CD14-positive monocyte (primary cell): ENCODE measurements around the gene LMTK2. TPM values are rescaled to one million over a fixed set of nuclear protein-coding genes. Genes with fewer than 3 reads are reported as not detected.

Experiments
- DNase-seq, 3 donors: peaks; one replicate each; pipeline ENCODE4 v3.0.0-alpha.2; 2011 to 2022
- H2AFZ ChIP-seq: 2 replicates; pipeline ENCODE4 v1.6.0; 2012; ENCODE audit warnings: mild to moderate bottlenecking, low read depth, low read length, inconsistent platforms; ENCODE audit not compliant: insufficient read depth, poor library complexity, severe bottlenecking
- H3K27ac ChIP-seq, 2 donors: 1 replicate in 1 of 2; 2 replicates in 1 of 2; pipeline ENCODE4 v1.5.1; 2012 to 2013; ENCODE audit warnings: low read length in 2 of 2, control low read depth in 1 of 2, inconsistent platforms in 1 of 2, low read depth in 1 of 2, mild to moderate bottlenecking in 1 of 2
- H3K27me3 ChIP-seq, 2 donors: one replicate each; pipeline versions ENCODE4 v1.6.0 to v1.6.1; 2011 to 2013; ENCODE audit warnings: low read length in 2 of 2; ENCODE audit not compliant: control insufficient read depth in 2 of 2, insufficient read depth in 2 of 2
- H3K36me3 ChIP-seq, 2 donors: replicated peaks in 1 of 2; 1 replicate in 1 of 2; 2 replicates in 1 of 2; pipeline versions ENCODE4 v1.5.1 to v1.6.1; 2012 to 2013; ENCODE audit warnings: low read length in 2 of 2, control low read depth in 1 of 2, inconsistent platforms in 1 of 2, mild to moderate bottlenecking in 1 of 2; ENCODE audit not compliant: insufficient read depth in 2 of 2, control insufficient read depth in 1 of 2
- H3K4me1 ChIP-seq, 2 donors: 1 replicate in 1 of 2; 2 replicates in 1 of 2; pipeline versions ENCODE4 v1.5.1 to v1.6.1; 2012 to 2013; ENCODE audit warnings: low read length in 2 of 2, control low read depth in 1 of 2, inconsistent platforms in 1 of 2, mild to moderate bottlenecking in 1 of 2, moderate library complexity in 1 of 2; ENCODE audit not compliant: insufficient read depth in 2 of 2, control insufficient read depth in 1 of 2
- H3K4me2 ChIP-seq: replicated peaks from 2 replicates; pipeline ENCODE3; 2012; ENCODE audit warnings: low read length, moderate library complexity, mild to moderate bottlenecking; ENCODE audit not compliant: poor library complexity, severe bottlenecking; ENCODE audit errors: extremely low read depth
- H3K4me3 ChIP-seq, 3 experiments: fragments of 200-600 bp in 1 of 3; sonication (generic) in 1 of 3; replicated peaks in 1 of 3; 1 replicate in 2 of 3; 2 replicates in 1 of 3; pipeline ENCODE4 v1.5.1; 2011 to 2013; ENCODE audit warnings: low read length in 3 of 3, mild to moderate bottlenecking in 3 of 3, control low read depth in 2 of 3, low read depth in 2 of 3, inconsistent platforms in 1 of 3, moderate library complexity in 1 of 3
- H3K79me2 ChIP-seq: 2 replicates; pipeline ENCODE4 v1.6.0; 2012; ENCODE audit warnings: mild to moderate bottlenecking, control low read depth, inconsistent platforms, low read length, moderate library complexity; ENCODE audit not compliant: insufficient read depth
- H3K9ac ChIP-seq: 2 replicates; pipeline ENCODE4 v1.6.0; 2017; ENCODE audit warnings: low read length, mild to moderate bottlenecking; ENCODE audit not compliant: insufficient read depth, poor library complexity, severe bottlenecking
- H3K9me3 ChIP-seq, 2 donors: replicated peaks in 1 of 2; 1 replicate in 1 of 2; 2 replicates in 1 of 2; pipeline versions ENCODE4 v1.5.1 to v1.6.1; 2012 to 2013; ENCODE audit warnings: low read length in 2 of 2, control low read depth in 1 of 2; ENCODE audit not compliant: control insufficient read depth in 1 of 2, insufficient read depth in 1 of 2
- H4K20me1 ChIP-seq: 2 replicates; pipeline ENCODE4 v1.6.0; 2012; ENCODE audit warnings: mild to moderate bottlenecking, low read length, control low read depth, moderate library complexity; ENCODE audit not compliant: insufficient read depth
- H3K27ac Mint-ChIP-seq, 7 donors: one replicate each; pipeline ENCODE4 v1.8.0; 2020; ENCODE audit warnings: mild to moderate bottlenecking in 7 of 7, mixed read lengths in 7 of 7, moderate library complexity in 6 of 7, inconsistent platforms in 2 of 7
- H3K27me3 Mint-ChIP-seq, 3 donors: one replicate each; pipeline ENCODE4 v1.8.0; 2021 to 2022; ENCODE audit warnings: low read depth in 3 of 3, mild to moderate bottlenecking in 3 of 3, mixed read lengths in 3 of 3, moderate library complexity in 3 of 3, inconsistent platforms in 1 of 3
- H3K36me3 Mint-ChIP-seq, 2 donors: one replicate each; pipeline ENCODE4 v1.8.0; 2020; ENCODE audit warnings: mixed read lengths in 2 of 2, inconsistent platforms in 1 of 2, mild to moderate bottlenecking in 1 of 2
- H3K4me1 Mint-ChIP-seq: one replicate; pipeline ENCODE4 v1.8.0; 2020; ENCODE audit warnings: mild to moderate bottlenecking, mixed read lengths
- H3K4me3 Mint-ChIP-seq, 2 donors: one replicate each; pipeline ENCODE4 v1.8.0; 2020; ENCODE audit warnings: mild to moderate bottlenecking in 2 of 2, mixed read lengths in 2 of 2, moderate library complexity in 1 of 2
- H3K9me3 Mint-ChIP-seq, 7 donors: one replicate each; pipeline ENCODE4 v1.8.0; 2020 to 2022; ENCODE audit warnings: mixed read lengths in 7 of 7, mild to moderate bottlenecking in 6 of 7, moderate library complexity in 6 of 7, inconsistent platforms in 2 of 7
- WGBS: methylation state at CpG from one replicate; pipeline ENCODE4 v1.1.5; 2013; ENCODE audit warnings: missing lambda C conversion rate; ENCODE audit not compliant: insufficient coverage; 5-methylcytosine and 5-hydroxymethylcytosine counted together
- intact Hi-C, 2 donors: fragments of 100-400 bp; cut with micrococcal nuclease; formaldehyde crosslinking; loops; one replicate each; pipeline versions ENCODE4 v1.15.0 to v1.15.1; 2023
- polyA plus RNA-seq, 3 donors: library from polyadenylated mRNA; depleted of rRNA in 1 of 3; unstranded in 2 of 3; stranded (reverse) in 1 of 3; fragments of 300-500 nt in 2 of 3; fragments of >200 nt in 1 of 3; fragmentation: Illumina TruSeq in 2 of 3; gene quantifications; 1 replicate in 2 of 3; 2 replicates in 1 of 3; pipeline ENCODE4 v1.2.3, GENCODE V29; 2012 to 2021
- TF ChIP-seq, protein P1 (sequence below): fragments of 200-600 bp; IDR thresholded peaks from one replicate; pipeline ENCODE4 v1.8.0; 2022; ENCODE audit warnings: antibody characterized with exemption, mild to moderate bottlenecking

LMTK2 gene
- polyA plus RNA-seq, 3 donors: 1.7 to 9.2 (median 1.8) TPM

GRCh38 chr7:98137134-98137825 is 30.6 kb downstream of the LMTK2 start:
- no CpG with 5 or more reads among the region's 4 CpGs for WGBS
- no peak for DNase-seq
- H4K20me1 ChIP-seq: peaks cover 91% of the 10 kb centered on the region
- H3K27ac ChIP-seq: no peak overlapping the region
- Mint-ChIP-seq H3K27me3 (peaks cover 41 to 57% (median 53%) of the 10 kb centered on the region in 3 donors), H3K9me3 (peaks cover 0 to 8% (median 2%) of the 10 kb centered on the region in 7 donors), H3K36me3 (peaks cover 50 to 56% of the 10 kb centered on the region in 2 donors), H3K27ac (peak overlapping the region in 6 of 7 donors; percentile 79 to 90 (median 82)), H3K4me1 (peaks cover 68% of the 10 kb centered on the region), H3K4me3 (peak overlapping the region in 1 of 2 donors; percentile 81)
- intact Hi-C loops: loop anchor here (5.0 to 10.0 kb wide), 2 partner anchors 35 to 118 kb away; partner anchors contain the start of gene TECPR1 (in 1 of the 2)
- peak overlapping the region; percentile 24 for H3K4me2 ChIP-seq
- H3K36me3 ChIP-seq: peaks cover 0 to 27% of the 10 kb centered on the region in 2 donors
- H3K79me2 ChIP-seq: peaks cover 4% of the 10 kb centered on the region
- TF ChIP-seq, protein P1, sequence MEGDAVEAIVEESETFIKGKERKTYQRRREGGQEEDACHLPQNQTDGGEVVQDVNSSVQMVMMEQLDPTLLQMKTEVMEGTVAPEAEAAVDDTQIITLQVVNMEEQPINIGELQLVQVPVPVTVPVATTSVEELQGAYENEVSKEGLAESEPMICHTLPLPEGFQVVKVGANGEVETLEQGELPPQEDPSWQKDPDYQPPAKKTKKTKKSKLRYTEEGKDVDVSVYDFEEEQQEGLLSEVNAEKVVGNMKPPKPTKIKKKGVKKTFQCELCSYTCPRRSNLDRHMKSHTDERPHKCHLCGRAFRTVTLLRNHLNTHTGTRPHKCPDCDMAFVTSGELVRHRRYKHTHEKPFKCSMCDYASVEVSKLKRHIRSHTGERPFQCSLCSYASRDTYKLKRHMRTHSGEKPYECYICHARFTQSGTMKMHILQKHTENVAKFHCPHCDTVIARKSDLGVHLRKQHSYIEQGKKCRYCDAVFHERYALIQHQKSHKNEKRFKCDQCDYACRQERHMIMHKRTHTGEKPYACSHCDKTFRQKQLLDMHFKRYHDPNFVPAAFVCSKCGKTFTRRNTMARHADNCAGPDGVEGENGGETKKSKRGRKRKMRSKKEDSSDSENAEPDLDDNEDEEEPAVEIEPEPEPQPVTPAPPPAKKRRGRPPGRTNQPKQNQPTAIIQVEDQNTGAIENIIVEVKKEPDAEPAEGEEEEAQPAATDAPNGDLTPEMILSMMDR: no peak
- H3K9me3 ChIP-seq: peaks cover 0 to 10% of the 10 kb centered on the region in 2 donors
- peaks cover 63 to 66% of the 10 kb centered on the region in 2 donors for H3K4me1 ChIP-seq
- H3K27me3 ChIP-seq: peaks cover 48 to 55% of the 10 kb centered on the region in 2 donors
- H2AFZ ChIP-seq: no peak overlapping the region
- peak overlapping the region in 1 of 3 experiments; percentile 33 for H3K4me3 ChIP-seq
- no peak overlapping the region for H3K9ac ChIP-seq

DNA sequence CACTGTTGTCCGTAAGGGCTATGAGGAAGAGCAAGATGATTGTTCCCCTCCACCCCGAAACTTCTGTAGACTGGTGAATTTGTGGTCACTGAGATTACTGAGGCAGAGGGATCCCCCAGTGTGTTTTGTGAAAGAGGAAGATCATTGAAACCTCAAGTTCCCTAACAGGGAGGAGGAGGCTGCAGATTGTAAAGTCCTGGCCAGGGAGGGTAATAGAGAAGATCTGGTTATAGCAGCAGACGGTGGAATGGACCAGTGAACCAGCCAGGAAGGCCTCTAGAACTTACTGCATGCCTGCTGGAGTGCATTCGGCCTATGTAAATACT is 31.1 kb downstream of the LMTK2 start:
- peak; percentile 78 to 88 (median 84) for DNase-seq

More for the DNA sequence above, 31.1 kb downstream of the LMTK2 start:
- peak overlapping the region in 1 of 3 experiments; percentile 33 for H3K4me3 ChIP-seq
- H3K4me2 ChIP-seq: peak overlapping the region; percentile 24
- intact Hi-C loops: loop anchor here (5.0 to 10.0 kb wide), 2 partner anchors 35 to 117 kb away; partner anchors contain the start of gene TECPR1 (in 1 of the 2)
- H2AFZ ChIP-seq: no peak overlapping the region
- peaks cover 4% of the 10 kb centered on the region for H3K79me2 ChIP-seq
- peaks cover 92% of the 10 kb centered on the region for H4K20me1 ChIP-seq
- Mint-ChIP-seq H3K4me1 (peaks cover 63% of the 10 kb centered on the region), H3K9me3 (peaks cover 0 to 8% (median 2%) of the 10 kb centered on the region in 7 donors), H3K36me3 (peaks cover 55 to 61% of the 10 kb centered on the region in 2 donors), H3K4me3 (peak overlapping the region in 1 of 2 donors; percentile 76), H3K27ac (peak overlapping the region in 6 of 7 donors; percentile 79 to 90 (median 82)), H3K27me3 (peaks cover 45 to 61% (median 51%) of the 10 kb centered on the region in 3 donors)
- peaks cover 3 to 32% of the 10 kb centered on the region in 2 donors for H3K36me3 ChIP-seq
- no peak overlapping the region for H3K9ac ChIP-seq
- H3K9me3 ChIP-seq: peaks cover 0 to 13% of the 10 kb centered on the region in 2 donors
- no peak overlapping the region for H3K27ac ChIP-seq
- H3K27me3 ChIP-seq: peaks cover 53 to 60% of the 10 kb centered on the region in 2 donors
- WGBS: 42% methylated on average over 2 of the region's 4 CpGs
- peaks cover 58 to 61% of the 10 kb centered on the region in 2 donors for H3K4me1 ChIP-seq
- TF ChIP-seq, protein P1: no peak
